Aorta (tissue), 5 donors: ENCODE data around the gene LAMA4. TPM values are rescaled to one million over a fixed set of nuclear protein-coding genes. Genes with fewer than 3 reads are reported as not detected.

ENCODE experiments used
- ATAC-seq: fragments of 200-7000 bp; cut with Tn5 transposase; one replicate; pipeline ENCODE4 v1.9.1; 2022; ENCODE audit warnings: moderate library complexity; ENCODE audit not compliant: low FRiP score
- DNase-seq, 2 donors: peaks; one replicate each; pipeline ENCODE4 v3.0.0-alpha.2; 2020
- H3K27ac ChIP-seq, 2 donors: one replicate each; pipeline ENCODE4 v1.5.1; 2013; ENCODE audit warnings: low read length in 2 of 2, mild to moderate bottlenecking in 2 of 2, moderate library complexity in 2 of 2, control low read depth in 1 of 2, inconsistent platforms in 1 of 2, low read depth in 1 of 2
- H3K27me3 ChIP-seq, 2 donors: one replicate each; pipeline ENCODE4 v1.6.1; 2013; ENCODE audit warnings: control low read depth in 1 of 2, low read length in 1 of 2, mild to moderate bottlenecking in 1 of 2, moderate library complexity in 1 of 2; ENCODE audit not compliant: insufficient read depth in 2 of 2, control insufficient read depth in 1 of 2
- H3K36me3 ChIP-seq, 2 donors: one replicate each; pipeline ENCODE4 v1.6.1; 2013; ENCODE audit warnings: control low read depth in 1 of 2, low read length in 1 of 2, mild to moderate bottlenecking in 1 of 2; ENCODE audit not compliant: insufficient read depth in 2 of 2, control insufficient read depth in 1 of 2
- H3K4me1 ChIP-seq, 2 donors: one replicate each; pipeline ENCODE4 v1.6.1; 2013; ENCODE audit warnings: low read length in 2 of 2, control low read depth in 1 of 2, mild to moderate bottlenecking in 1 of 2, moderate library complexity in 1 of 2; ENCODE audit not compliant: insufficient read depth in 2 of 2, control insufficient read depth in 1 of 2
- H3K4me3 ChIP-seq, 2 donors: one replicate each; pipeline ENCODE4 v1.5.1; 2013; ENCODE audit warnings: low read length in 2 of 2, control low read depth in 1 of 2, mild to moderate bottlenecking in 1 of 2
- H3K9me3 ChIP-seq: one replicate; pipeline ENCODE4 v1.6.1; 2013; ENCODE audit warnings: mild to moderate bottlenecking, low read length; ENCODE audit not compliant: control insufficient read depth
- WGBS, 2 donors: extraction: QIAGEN DNeasy Blood & Tissue Kit; methylation state at CpG; one replicate each; pipeline ENCODE4 v1.1.7; 2013; 5-methylcytosine and 5-hydroxymethylcytosine counted together
- intact Hi-C, 2 donors: fragments of 100-400 bp; cut with DNase I; formaldehyde crosslinking; loops; one replicate each; pipeline versions ENCODE4 v1.14.2 to v1.15.0; 2022
- polyA plus RNA-seq, 2 donors: library from polyadenylated mRNA; stranded (reverse); fragments of 200-250 nt; gene quantifications; one replicate each; pipeline ENCODE4 v1.2.3, GENCODE V29; 2013
- total RNA-seq, 2 donors: library from RNA; stranded (reverse); fragmentation: NEBNext Ultra II Directional; extraction: Animal tissue kit (Norgen Biotek cat#: 25700); gene quantifications; one replicate each; pipeline ENCODE4 v1.2.1, GENCODE V29; 2021
- donor health status: healthy with polysubstance abuse.
- donor health status: Bipolar disorder and iron deficiency.
- donor health status: DM: no; HTN: no; CAD: no.
- donor health status: DM: no; HTN: no; CAD: no.
- donor health status: DM: yes; HTN: yes; CAD: no.

Gene LAMA4
- total and polyA plus RNA-seq, 4 donors: 7.8 to 150 (median 67.5) TPM

DNA sequence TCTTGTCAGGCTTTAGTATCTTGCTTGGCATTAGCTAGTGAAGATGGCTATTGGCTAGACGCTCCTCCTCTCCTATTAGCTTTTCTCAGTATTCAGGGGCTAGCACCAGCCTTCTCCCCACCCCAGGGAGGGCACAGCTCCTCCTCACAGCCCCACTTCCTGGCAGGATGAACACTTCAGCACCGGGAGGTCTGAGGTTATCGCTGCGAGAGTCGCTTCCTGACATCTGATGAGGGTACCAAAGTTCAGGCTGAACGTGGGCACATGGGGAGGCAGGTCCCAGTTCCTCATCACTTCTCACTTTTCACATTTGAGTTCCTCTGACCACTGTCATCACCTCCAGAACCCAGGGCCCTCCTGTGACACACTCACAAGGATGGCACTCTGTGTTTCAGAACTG is 66.6 kb downstream of the LAMA4 start:
- no peaks in the 10 kb centered on the region for H3K36me3 ChIP-seq

DNA sequence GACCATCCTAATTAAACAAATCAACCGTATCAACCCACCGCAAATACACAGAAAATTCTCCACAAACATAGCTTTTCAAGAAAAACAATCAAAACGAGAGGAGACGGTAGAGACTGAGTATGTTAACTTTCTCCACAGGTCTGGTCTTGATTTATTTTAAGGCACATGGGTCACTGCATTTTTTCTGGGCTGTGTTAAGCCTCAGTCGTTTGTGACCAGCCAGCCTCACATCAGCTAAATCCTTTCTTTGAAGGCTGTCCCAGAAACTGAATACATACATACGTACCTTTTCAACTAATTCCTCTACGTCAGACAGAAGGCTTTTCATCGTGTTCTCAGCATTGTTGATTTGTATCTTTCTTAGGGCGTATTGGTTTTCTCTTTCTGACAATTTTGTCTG is 69.4 kb downstream of the LAMA4 start:
- ATAC-seq: no peak
- H3K36me3 ChIP-seq: no peaks in the 10 kb centered on the region
- intact Hi-C loops: loop anchor here (5.0 kb wide), 2 partner anchors 67 to 187 kb away; partner anchors contain the start of gene LAMA4 (in 1 of the 2)
- WGBS, 2 donors: 63 to 66% methylated on average over 9 of the region's 9 CpGs
- H3K27ac ChIP-seq: no peak overlapping the region
- no peaks in the 10 kb centered on the region for H3K4me1 ChIP-seq
- H3K27me3 ChIP-seq: no peaks in the 10 kb centered on the region
- DNase-seq: no peak
- H3K9me3 ChIP-seq: no peaks in the 10 kb centered on the region
- H3K4me3 ChIP-seq: no peak overlapping the region

More for the DNA sequence above, 66.6 kb downstream of the LAMA4 start:
- DNase-seq (no peak), ATAC-seq (no peak)
- Histone ChIP-seq H3K9me3 (no peaks in the 10 kb centered on the region), H3K27ac (no peak overlapping the region), H3K4me1 (no peaks in the 10 kb centered on the region), H3K27me3 (no peaks in the 10 kb centered on the region), H3K4me3 (no peak overlapping the region)
- intact Hi-C loops: loop anchor here in 1 of 2 donors (5.0 kb wide), 1 partner anchor 65 kb away; the partner anchor contains the start of gene LAMA4
- WGBS, 2 donors: 80 to 83% methylated on average over 6 of the region's 6 CpGs

DNA sequence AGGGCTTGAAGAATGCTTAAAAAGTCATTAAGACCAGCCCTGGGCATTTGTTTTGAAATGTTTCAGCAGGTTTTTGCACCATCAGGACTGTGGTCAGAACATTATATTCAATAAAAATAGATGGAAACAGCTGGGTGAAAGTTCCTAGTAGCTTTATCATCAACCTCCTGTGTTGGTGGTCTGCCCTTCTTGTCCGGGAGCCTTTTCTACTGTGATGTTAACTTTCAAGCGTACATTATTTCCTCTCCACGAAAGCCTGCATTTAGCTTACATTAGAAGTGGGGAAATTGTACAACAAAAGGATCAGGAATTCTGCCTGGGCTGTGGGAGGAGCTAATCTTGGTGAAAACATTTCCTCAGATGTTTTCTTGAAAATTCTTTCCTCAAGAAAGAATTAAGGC is 71.1 kb downstream of the LAMA4 start:
- DNase-seq: no peak
- no peak for ATAC-seq
- Histone ChIP-seq H3K36me3 (no peaks in the 10 kb centered on the region), H3K27ac (no peak overlapping the region), H3K4me3 (no peak overlapping the region), H3K27me3 (no peaks in the 10 kb centered on the region), H3K4me1 (no peaks in the 10 kb centered on the region), H3K9me3 (no peaks in the 10 kb centered on the region)
- intact Hi-C loops: loop anchor here (5.0 kb wide), 1 partner anchor 189 kb away; no protein-coding TSS in a partner anchor
- WGBS, 2 donors: 64 to 70% methylated on average over 3 of the region's 3 CpGs

DNA sequence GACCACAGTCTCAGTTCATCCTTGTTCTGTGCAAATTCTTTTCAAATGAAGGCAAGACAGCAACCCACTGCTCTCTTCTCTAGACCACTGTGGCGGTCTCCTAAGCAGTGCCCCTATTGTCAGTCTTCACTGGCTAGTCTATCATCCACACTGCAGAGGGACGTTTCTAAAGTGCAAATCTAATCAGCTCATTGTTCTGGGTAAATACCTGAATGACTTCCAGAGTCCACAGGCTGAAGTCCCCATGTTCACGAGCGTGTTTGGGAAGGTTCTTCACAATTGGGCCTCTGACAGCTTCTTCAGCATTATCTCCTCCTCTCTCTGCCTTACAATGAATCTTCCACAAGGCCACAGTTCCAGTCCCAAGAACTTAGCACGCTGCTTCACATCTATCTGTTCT is 73.2 kb downstream of the LAMA4 start:
- H3K36me3 ChIP-seq: no peaks in the 10 kb centered on the region

DNA sequence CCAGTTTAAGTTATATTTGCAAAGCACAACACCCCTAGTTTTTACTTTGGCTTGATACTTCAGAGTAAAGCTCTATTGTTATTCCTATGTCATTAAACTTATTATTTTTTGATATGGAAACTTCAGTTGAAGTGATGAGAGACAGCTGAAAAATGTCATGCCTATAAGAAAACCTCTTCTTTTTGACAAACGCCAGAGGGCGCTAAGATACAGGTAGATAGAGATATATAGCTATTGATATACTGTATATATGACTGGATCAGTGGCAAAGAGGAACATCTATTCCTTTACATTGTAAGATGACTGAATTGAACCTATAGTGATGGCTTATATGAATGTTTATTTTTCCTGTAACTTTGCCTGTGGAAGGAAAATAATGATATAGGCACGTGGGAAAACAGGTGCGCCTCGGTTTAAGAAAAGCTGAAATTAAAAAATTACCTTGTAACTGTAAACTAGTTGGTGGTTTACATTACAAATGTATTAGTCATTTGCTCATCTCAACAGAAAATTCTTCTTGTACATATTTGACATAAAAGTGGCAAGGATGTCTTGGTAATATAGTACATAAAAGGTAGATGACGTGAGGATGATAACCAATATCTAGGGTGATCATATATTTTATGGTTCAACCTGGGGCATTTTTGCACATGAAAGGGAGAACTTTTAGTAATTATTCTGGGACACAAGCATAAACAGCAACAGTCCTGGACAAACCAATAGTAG is 74.1 kb downstream of the LAMA4 start:
- DNase-seq: no peak
- Histone ChIP-seq H3K27me3 (no peaks in the 10 kb centered on the region), H3K27ac (no peak overlapping the region), H3K4me3 (no peak overlapping the region), H3K36me3 (peaks cover 0 to under 1% of the 10 kb centered on the region in 2 donors), H3K4me1 (no peaks in the 10 kb centered on the region), H3K9me3 (no peaks in the 10 kb centered on the region)
- intact Hi-C loops: loop anchor here (2.0 to 5.0 kb wide), 2 partner anchors 131 to 192 kb away; no protein-coding TSS in a partner anchor
- ATAC-seq: peak; percentile 75
- WGBS, 2 donors: 60 to 62% methylated on average over 6 of the region's 6 CpGs

More for the DNA sequence above, 73.2 kb downstream of the LAMA4 start:
- no peak overlapping the region for H3K4me3 ChIP-seq
- H3K27ac ChIP-seq: no peak overlapping the region
- intact Hi-C loops: loop anchor here (2.0 to 5.0 kb wide), 2 partner anchors 130 to 191 kb away; no protein-coding TSS in a partner anchor
- H3K27me3 ChIP-seq: no peaks in the 10 kb centered on the region
- ATAC-seq (no peak), DNase-seq (no peak)
- no peaks in the 10 kb centered on the region for H3K4me1 ChIP-seq
- 73 to 78% methylated on average over 5 of the region's 5 CpGs for WGBS, 2 donors
- no peaks in the 10 kb centered on the region for H3K9me3 ChIP-seq

DNA sequence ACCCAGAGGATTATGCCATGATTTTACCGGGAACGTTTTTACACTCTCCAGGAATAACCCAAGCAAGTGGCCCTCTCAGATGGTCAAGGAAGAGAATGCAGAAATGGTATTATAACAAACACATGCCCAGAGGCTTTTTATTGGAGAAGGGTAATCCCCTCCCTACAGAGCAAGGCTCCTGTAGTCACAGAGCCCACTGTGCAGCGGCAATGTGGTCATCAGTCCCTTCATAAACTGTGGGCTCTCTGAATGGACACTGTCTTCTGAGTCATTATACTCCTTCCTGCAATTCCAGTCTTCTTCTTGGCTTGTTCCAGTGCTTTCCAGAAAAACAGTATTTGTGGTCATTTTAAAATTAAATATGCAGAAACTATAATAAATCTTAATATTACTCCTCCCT is 74.7 kb downstream of the LAMA4 start:
- Histone ChIP-seq H3K4me3 (no peak overlapping the region), H3K4me1 (no peaks in the 10 kb centered on the region), H3K27me3 (no peaks in the 10 kb centered on the region), H3K27ac (no peak overlapping the region), H3K36me3 (peaks cover 0 to 2% of the 10 kb centered on the region in 2 donors), H3K9me3 (no peaks in the 10 kb centered on the region)
- ATAC-seq (no peak), DNase-seq (no peak)
- intact Hi-C loops: loop anchor here (2.0 to 5.0 kb wide), 2 partner anchors 131 to 193 kb away; no protein-coding TSS in a partner anchor
- WGBS, 2 donors: 74 to 88% methylated on average over 3 of the region's 3 CpGs

DNA sequence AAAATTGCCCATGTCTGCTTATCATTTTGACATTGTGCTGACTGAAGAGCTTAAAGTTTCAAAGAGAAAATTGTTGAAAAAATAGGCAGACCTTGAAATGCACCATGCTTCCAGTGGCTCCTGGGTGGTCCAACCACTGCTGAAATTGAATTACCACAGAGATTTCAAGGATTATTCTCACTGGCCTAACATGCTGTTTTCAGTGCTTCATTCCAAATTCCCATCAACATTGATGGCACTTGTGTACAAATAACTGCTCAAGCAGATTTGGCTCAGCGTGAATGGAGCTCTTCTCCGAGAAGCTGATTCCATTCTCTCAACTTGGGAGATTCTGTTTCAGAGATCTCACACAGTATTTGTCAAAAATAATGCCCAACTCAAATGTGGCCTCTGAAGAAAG is 75.5 kb downstream of the LAMA4 start:
- peaks cover 0 to 6% of the 10 kb centered on the region in 2 donors for H3K36me3 ChIP-seq
- H3K27ac ChIP-seq: no peak overlapping the region
- no peak overlapping the region for H3K4me3 ChIP-seq
- no peaks in the 10 kb centered on the region for H3K4me1 ChIP-seq
- intact Hi-C loops: no loop called here
- no peaks in the 10 kb centered on the region for H3K27me3 ChIP-seq
- DNase-seq (no peak), ATAC-seq (no peak)
- 92 to 93% methylated on average over 2 of the region's 2 CpGs for WGBS, 2 donors
- no peaks in the 10 kb centered on the region for H3K9me3 ChIP-seq

DNA sequence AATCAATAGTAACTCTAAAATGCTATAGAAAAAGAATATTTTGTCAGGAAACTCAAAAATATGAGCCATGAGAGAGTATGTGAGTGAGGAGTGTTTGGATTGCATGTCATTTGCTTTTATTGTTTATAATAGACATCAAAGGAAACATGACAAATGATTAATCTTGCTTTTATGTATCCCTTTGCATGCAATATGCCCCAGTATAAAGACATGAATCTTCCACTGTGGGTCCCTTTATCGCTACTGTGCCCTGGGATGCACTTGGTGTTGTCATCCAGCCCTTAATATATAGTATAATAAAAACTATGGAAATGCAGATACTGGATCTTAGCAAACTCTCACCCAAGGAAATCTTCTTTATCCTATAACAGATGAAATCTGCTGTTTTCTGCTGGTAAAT is 77.3 kb downstream of the LAMA4 start:
- Histone ChIP-seq H3K9me3 (no peaks in the 10 kb centered on the region), H3K27me3 (no peaks in the 10 kb centered on the region), H3K27ac (no peak overlapping the region), H3K4me1 (no peaks in the 10 kb centered on the region), H3K4me3 (no peak overlapping the region), H3K36me3 (peaks cover 0 to 8% of the 10 kb centered on the region in 2 donors)
- intact Hi-C loops: no loop called here
- ATAC-seq (no peak), DNase-seq (no peak)
- WGBS, 2 donors: 91 to 96% methylated on average over 1 of the region's 1 CpG

DNA sequence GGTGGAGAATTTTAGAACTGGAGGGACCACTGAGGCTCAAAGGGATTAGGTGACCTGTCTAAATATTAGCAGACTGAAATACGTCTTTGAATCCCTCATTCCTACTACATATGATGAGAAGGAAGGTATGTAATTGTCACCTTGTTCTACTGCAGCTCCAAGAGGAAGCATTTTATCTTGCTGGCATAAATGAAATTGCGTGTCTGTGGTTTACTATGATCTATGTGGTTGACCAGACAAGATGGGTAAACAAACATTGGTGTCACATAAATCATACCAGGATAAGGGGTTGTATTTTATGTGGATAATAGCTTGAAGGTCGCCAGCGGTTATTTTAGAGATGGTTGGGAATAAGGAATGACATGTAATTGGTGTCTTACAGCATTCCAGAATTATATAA is 78.2 kb downstream of the LAMA4 start:
- H3K27ac ChIP-seq: no peak overlapping the region
- H3K4me1 ChIP-seq: no peaks in the 10 kb centered on the region
- peaks cover 0 to 8% of the 10 kb centered on the region in 2 donors for H3K36me3 ChIP-seq
- ATAC-seq (no peak), DNase-seq (no peak)
- 58 to 71% methylated on average over 4 of the region's 4 CpGs for WGBS, 2 donors
- intact Hi-C loops: no loop called here
- no peaks in the 10 kb centered on the region for H3K27me3 ChIP-seq
- no peak overlapping the region for H3K4me3 ChIP-seq
- H3K9me3 ChIP-seq: no peaks in the 10 kb centered on the region
